GM21381 (cell line): ENCODE results near the gene TPSB2.

ENCODE experiments used
- ATAC-seq: cut with Tn5 transposase; IDR thresholded peaks from one replicate; pipeline ENCODE4 v1.9.1; 2021; ENCODE audit warnings: mild to moderate bottlenecking, moderate library complexity; ENCODE audit not compliant: unreplicated experiment

The TPSB2 gene

GRCh38 chr16:1221628-1222552 is 8.1 kb downstream of the TPSB2 start:
- ATAC-seq: no peak

- no peak for ATAC-seq
Observed at GRCh38 chr16:1220841-1221627, 8.9 kb downstream of the TPSB2 start.

- ATAC-seq: no peak
Observed at GRCh38 chr16:1220098-1220728, 9.8 kb downstream of the TPSB2 start.

GRCh38 chr16:1218930-1219611 is 10.9 kb downstream of the TPSB2 start:
- ATAC-seq: no peak

GRCh38 chr16:1218061-1218929 is 11.7 kb downstream of the TPSB2 start:
- ATAC-seq: no peak

DNA sequence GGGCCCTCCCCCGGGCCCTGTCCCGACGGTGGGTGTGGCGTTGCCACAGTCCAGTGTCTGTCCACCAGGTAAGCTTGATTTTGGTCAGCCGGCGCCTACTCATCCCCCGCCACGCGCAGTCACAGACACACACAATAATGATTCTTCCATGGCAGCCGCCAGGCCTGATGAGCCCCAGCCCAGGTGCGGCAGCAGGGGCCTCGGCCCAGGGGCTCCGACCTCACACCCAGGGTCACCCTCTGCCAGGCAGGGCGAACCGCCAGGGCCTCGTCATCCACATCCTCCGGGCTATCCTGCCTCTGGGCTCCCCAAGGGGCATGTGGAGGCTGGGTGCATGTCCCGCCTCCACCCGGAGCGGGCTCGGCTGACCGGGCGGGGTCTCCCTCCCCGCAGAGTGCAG is 12.5 kb downstream of the TPSB2 start:
- no peak for ATAC-seq

DNA sequence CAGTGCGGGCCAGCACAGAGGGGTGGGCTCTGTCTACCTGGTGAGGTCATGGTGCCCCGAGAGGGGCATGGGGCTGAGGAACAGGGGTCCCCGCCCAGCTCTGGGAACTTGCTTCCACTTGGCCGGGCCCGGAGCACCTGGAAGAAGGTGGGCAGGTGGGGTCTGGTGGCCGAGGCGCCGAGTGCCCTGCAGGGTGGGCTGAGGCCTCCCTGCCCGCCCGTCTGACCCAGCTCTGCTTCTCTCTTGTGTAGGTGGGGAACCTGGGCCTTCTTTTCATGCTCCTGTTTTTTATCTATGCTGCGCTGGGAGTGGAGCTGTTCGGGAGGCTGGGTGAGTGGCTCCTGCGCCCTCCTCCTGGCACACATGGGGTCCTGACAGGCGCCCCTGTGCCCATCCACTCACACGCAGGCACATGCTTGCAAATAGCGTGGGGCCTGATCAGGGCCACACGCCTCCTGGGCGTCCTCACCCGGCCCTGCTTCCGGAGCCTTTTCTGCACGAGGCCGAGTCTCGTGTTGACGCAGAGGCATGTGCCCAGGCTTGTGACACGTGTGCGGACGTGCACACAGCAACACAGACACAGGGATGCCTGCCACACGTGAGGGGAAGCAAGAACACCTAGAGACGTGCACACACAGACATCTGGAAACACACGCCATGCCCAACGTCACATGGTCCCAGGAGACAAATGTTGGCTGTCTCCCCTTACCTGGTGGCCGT is 13.1 kb downstream of the TPSB2 start:
- no peak for ATAC-seq

- ATAC-seq: no peak
Observed at GRCh38 chr16:1216296-1216619, 13.7 kb downstream of the TPSB2 start.

- no peak for ATAC-seq
Observed at GRCh38 chr16:1215574-1216295, 14.2 kb downstream of the TPSB2 start.

DNA sequence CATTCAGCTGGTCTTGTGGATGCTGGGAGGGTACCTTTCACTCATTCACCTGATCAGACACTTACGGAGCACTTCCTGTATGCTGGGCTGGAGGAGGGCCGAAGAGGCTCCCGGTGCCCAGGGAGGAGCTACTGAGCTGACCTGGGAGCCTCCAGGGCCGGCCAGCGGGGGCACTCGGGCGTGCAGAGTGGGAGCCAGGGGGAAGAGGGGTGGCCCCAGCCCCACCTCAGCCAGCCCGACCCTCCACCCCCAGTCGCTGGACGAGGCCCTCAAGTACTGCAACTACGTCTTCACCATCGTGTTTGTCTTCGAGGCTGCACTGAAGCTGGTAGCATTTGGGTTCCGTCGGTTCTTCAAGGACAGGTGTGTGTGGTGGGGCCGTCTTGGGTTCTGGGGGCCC is 15.3 kb downstream of the TPSB2 start:
- no peak for ATAC-seq

GRCh38 chr16:1213796-1214372 is 16.1 kb downstream of the TPSB2 start:
- no peak for ATAC-seq

DNA sequence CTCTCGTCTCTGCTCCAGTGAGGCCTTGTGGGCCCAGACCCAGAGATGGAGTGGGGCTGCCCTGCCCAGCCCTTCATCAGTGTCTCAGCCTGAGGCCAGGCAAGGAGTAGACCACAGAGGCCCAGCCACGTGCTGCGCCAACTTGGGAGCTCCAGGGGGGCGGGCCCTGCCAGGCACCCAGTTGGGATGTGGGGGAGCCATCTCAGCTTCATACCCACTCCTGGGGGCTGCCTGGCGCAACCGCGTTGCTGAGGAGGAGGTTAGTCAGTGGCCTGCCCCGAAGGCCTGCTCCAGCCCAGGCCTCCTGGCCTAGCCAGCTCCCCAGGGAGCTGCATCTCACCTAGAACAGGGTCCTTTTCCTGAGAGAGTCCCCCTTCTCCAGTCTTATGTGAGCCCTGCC is 16.8 kb downstream of the TPSB2 start:
- ATAC-seq: no peak

GRCh38 chr16:1212616-1213194 is 17.3 kb downstream of the TPSB2 start:
- ATAC-seq: no peak

GRCh38 chr16:1211451-1212268 is 18.3 kb downstream of the TPSB2 start:
- ATAC-seq: no peak

- no peak for ATAC-seq
Observed at GRCh38 chr16:1210461-1210860, 19.5 kb downstream of the TPSB2 start.

DNA sequence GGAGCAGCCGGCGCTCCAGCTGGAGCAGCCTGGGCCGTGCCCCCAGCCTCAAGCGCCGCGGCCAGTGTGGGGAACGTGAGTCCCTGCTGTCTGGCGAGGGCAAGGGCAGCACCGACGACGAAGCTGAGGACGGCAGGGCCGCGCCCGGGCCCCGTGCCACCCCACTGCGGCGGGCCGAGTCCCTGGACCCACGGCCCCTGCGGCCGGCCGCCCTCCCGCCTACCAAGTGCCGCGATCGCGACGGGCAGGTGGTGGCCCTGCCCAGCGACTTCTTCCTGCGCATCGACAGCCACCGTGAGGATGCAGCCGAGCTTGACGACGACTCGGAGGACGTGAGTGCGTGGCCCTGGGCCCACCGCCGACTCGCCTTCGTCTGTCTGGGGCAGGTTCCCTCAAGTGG is 20.9 kb downstream of the TPSB2 start:
- ATAC-seq: no peak

GRCh38 chr16:1208239-1208830 is 21.6 kb downstream of the TPSB2 start:
- ATAC-seq: no peak
